A673 (cell line): ENCODE results near the gene FIS1.

ENCODE experiments used
- CTCF ChIP-seq: fragments of 300-800, 200-600 bp; sonication (generic); conservative IDR thresholded peaks from 2 replicates; pipeline ENCODE4 v1.5.1; 2017; ENCODE audit warnings: low read depth, mild to moderate bottlenecking, antibody characterized with exemption, low read length, moderate library complexity, mixed read lengths
- EZH2 ChIP-seq: fragments of 200-600 bp; sonication (generic); IDR thresholded peaks from 2 replicates; pipeline ENCODE4 v1.6.1; 2017; ENCODE audit warnings: borderline replicate concordance, low read depth, mild to moderate bottlenecking, mixed read lengths, antibody characterized with exemption, low read length; ENCODE audit not compliant: poor library complexity, severe bottlenecking

- no peak for TF ChIP-seq EZH2
- no peak for TF ChIP-seq CTCF
Measured at GRCh38 chr7:101208794-101209193, 36.1 kb downstream of the FIS1 start.
